ENCODE measurements around the gene PAPSS2.

The PAPSS2 gene

DNA sequence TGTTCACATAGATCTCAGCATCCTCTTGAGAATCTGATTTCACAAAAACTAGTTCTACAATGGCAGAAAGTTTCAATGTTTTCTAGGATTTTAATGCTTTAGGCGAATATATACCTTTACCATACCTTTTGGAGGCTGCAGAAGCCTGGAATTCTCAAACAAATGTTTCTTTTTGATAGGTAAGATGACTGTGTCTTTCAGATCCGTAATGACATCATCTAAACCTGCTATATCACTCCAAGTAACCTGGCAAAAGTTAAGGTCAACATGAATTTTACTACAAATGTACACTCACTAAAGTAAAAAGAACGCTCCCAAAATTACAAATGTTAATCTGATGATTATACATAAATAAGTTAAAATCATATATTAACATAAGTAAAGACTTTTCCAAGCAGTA is 130.5 kb downstream of the PAPSS2 start:
- DNase-seq (ENCODE audit: low read depth in 2 of 2), result no peak

DNA sequence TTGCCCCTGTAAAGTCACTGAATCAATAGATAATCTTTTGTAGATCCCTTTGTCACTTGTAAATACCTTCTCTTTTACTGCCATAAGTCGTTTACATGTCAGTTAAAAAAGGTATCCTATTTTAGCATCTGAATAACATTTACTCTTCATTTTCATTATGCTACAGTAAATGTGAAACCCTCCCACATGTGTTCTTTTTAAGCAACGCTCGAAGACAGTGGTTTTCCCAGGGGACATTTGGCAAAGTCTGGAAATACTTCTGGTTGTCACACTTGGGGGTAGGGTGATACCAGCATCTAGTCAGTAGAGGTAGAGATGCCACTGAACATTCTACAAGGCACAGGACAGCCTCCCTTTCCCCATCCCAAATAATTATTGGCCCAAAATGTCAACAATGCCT is 134.6 kb downstream of the PAPSS2 start:
- no peak for DNase-seq (ENCODE audit: low read depth in 2 of 2)
